ENCODE data around the gene ABHD8.
A peak's percentile ranks its signal among the peaks of the same experiment; 100 is the strongest.
"Not testable (repeated sequence)": the region's sequence is repeated elsewhere in the genome, so short reads cannot be mapped to it uniquely, and the experiment has no call there.

ABHD8 gene

DNA sequence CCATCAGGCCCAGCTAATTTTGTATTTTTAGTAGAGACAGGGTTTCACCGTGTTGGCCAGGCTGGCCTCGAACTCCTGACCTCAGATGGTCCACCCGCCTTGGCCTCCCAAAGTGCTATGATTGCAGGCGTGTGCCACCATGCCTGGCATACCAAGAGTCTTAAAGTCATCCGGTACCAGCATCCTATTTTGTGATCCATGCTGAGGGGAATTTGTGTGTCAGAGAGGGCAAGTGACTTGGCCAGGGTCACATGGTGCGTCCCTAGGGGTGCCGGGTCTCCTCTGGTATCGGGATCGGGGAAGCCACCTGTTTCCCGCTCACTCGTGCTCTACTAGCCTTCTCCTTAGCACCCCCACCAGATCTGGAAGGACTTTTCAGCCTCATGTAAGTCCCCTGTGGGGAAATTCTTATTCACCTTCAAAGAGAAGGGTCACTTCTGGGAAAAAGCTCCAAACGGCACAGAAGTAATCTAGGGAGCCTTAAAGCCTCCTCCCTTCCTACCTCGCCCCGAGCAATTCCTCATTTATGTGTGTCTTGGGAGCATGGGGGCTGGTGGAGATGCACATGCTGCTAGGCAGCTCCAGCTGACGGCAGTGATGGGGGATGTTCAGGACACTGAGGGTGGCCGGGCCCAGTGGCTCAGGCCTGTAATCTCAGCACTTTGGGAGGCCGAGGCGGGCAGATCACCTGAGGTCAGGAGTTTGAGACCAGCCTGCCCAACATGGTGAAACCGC lies 27.6 kb downstream of the ABHD8 start:
- H3K36me3 ChIP-seq (ENCODE audit: insufficient read depth, low read length): peaks cover 2% of the 10 kb centered on the region; the same call in 1 of the 2 replicates
- H3K4me1 ChIP-seq (ENCODE audit: control insufficient read depth, insufficient read depth, low read length, unreplicated experiment): no peaks in the 10 kb centered on the region

DNA sequence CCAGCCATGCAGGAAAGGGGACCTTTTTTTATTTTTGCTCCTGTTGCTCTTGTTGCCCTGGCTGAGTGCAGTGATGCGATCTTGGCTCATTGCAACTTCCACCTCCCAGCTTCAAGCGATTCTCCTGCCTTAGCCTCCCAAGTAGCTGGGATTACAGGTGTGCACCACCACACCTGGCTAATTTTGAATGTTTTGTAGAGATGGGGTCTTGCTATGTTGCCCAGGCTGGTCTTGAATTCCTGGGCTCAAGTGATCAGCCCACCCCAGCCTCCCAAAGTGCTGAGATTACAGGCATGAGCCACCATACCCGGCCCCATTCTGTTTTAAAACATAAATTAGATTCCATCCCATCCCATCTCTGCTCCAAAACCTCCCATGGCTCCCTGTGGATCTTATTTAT lies 28.3 kb downstream of the ABHD8 start:
- not testable (repeated sequence) for H3K27ac ChIP-seq (ENCODE audit: low read depth, low read length); H2AFZ ChIP-seq (ENCODE audit: low read length, unreplicated experiment); H3K4me3 ChIP-seq (ENCODE audit: low read depth, low read length); H3K36me3 ChIP-seq (ENCODE audit: insufficient read depth, low read length); H3K79me2 ChIP-seq (ENCODE audit: control insufficient read depth, insufficient read depth, low read length, unreplicated experiment); H3K4me1 ChIP-seq (ENCODE audit: control insufficient read depth, insufficient read depth, low read length, unreplicated experiment); H3K27me3 ChIP-seq (ENCODE audit: insufficient read depth, low read length)

More for the DNA sequence above, 27.6 kb downstream of the ABHD8 start:
- H3K4me3 ChIP-seq (ENCODE audit: low read depth, low read length): no peak overlapping the region
- H3K27me3 ChIP-seq (ENCODE audit: insufficient read depth, low read length): no peaks in the 10 kb centered on the region
- H3K27ac ChIP-seq (ENCODE audit: low read depth, low read length): no peak overlapping the region
- H2AFZ ChIP-seq (ENCODE audit: low read length, unreplicated experiment): no peak overlapping the region
- no peaks in the 10 kb centered on the region for H3K79me2 ChIP-seq (ENCODE audit: control insufficient read depth, insufficient read depth, low read length, unreplicated experiment)

DNA sequence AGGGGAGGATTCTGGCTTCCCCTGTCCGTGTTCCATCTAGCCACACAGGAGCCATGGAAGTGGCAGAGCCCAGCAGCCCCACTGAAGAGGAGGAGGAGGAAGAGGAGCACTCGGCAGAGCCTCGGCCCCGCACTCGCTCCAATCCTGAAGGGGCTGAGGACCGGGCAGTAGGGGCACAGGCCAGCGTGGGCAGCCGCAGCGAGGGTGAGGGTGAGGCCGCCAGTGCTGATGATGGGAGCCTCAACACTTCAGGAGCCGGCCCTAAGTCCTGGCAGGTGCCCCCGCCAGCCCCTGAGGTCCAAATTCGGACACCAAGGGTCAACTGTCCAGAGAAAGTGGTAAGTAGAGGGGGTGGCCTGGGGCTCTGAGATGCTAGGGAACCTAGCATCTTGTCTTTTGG lies 34.5 kb downstream of the ABHD8 start:
- peaks cover 13% of the 10 kb centered on the region for H3K79me2 ChIP-seq (ENCODE audit: control insufficient read depth, insufficient read depth, low read length, unreplicated experiment)
- H3K27ac ChIP-seq (ENCODE audit: low read depth, low read length): no peak overlapping the region
- no peak overlapping the region for H2AFZ ChIP-seq (ENCODE audit: low read length, unreplicated experiment)
- H3K4me3 ChIP-seq (ENCODE audit: low read depth, low read length): peak overlapping the region; percentile 96; the same call in 1 of the 2 replicates
- H3K36me3 ChIP-seq (ENCODE audit: insufficient read depth, low read length): no peaks in the 10 kb centered on the region
- no peaks in the 10 kb centered on the region for H3K27me3 ChIP-seq (ENCODE audit: insufficient read depth, low read length)
- H3K4me1 ChIP-seq (ENCODE audit: control insufficient read depth, insufficient read depth, low read length, unreplicated experiment): peaks cover 4% of the 10 kb centered on the region

DNA sequence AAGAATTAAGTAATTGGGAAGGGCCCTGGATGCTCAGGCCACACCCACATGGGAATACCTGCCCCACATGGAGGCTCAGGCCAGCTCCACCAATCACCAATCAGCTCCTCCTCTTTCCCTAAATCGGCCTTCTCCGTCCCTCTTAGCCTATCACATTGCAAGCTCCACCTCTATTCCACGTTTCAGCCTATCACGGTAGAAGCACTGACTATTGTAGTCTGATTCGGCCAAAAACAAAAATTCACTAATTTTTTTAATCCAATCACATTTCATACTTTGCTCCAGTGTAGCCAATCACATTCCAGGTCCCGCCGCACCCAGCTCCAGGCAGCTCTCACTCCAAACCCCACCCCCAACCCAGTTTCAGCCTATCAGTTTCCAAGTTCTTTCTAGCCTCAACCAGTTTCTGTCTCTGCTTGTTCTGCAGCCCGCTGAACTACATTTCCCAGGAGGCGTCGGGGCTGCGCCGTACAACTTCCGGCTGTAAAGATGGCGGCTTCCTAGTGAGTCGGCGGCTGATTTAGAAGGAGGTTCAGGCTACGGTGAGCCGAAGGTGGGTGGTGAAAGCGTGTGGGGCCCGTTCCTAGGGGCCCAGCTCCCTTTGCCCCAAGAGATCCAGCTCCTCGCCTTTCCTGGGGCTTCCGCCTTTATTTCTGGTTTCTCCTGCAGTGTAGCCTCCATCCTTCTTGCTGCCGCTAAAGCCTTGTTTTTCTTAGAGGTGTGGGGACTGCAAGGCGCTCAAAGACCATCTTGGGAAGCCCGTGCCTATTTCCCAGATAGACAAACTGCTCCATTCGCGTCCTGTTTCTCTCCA lies 36.0 kb downstream of the ABHD8 start, which contains the start of gene BABAM1:
BABAM1 (plus strand) TSS at position 469 of the 814 bp plus-strand sequence. CDS start 1,364 bp downstream, outside the sequence.
- H3K27ac ChIP-seq (ENCODE audit: low read depth, low read length): peak within 1 kb of the TSS; percentile 70
- peaks cover 13% of the 10 kb centered on the region for H3K79me2 ChIP-seq (ENCODE audit: control insufficient read depth, insufficient read depth, low read length, unreplicated experiment)
- H3K4me3 ChIP-seq (ENCODE audit: low read depth, low read length): peak within 1 kb of the TSS; percentile 96
- peak within 1 kb of the TSS; percentile 48 for H2AFZ ChIP-seq (ENCODE audit: low read length, unreplicated experiment)
- no peaks in the 10 kb centered on the region for H3K27me3 ChIP-seq (ENCODE audit: insufficient read depth, low read length)
- H3K4me1 ChIP-seq (ENCODE audit: control insufficient read depth, insufficient read depth, low read length, unreplicated experiment): peaks cover 4% of the 10 kb centered on the region
- no peaks in the 10 kb centered on the region for H3K36me3 ChIP-seq (ENCODE audit: insufficient read depth, low read length)

DNA sequence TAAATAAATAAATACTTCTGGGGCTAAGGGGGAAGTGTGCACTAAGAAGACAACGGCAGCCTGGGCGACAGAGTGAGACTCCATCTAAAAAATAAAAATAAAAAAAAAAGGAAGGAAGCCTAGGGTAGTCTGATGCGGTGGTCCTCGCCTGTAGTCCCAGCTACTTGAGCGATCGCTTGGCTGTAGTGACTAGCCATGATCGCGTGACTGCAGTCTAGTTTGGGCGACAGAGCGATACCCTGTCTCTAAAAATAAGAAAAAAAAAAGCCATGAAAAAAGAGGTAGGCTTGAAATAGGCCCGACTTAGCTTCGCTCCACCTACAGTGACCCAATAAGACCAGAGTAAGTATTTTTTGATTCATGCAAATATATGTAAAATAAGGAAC lies 36.6 kb downstream of the ABHD8 start:
- H3K4me3 ChIP-seq (ENCODE audit: low read depth, low read length): no peak overlapping the region

DNA sequence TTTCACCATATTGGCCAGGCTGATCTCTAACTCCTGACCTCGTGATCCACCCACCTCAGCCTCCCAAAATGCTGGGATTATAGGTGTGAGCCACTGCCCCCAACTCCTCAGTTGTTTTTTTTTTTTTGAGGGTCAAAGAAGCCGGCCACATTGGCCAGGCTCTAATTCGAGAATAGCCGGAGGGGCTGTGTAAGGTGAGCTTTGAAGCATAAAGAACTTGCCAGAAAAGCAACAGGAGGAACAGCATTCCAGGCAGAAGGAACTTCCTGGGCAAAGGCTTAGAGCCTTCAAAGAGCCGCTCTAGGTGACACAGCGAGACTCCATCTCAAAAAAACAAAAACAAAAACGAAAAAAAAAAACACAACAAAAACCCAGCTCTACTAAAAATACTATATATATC lies 37.2 kb downstream of the ABHD8 start:
- no peaks in the 10 kb centered on the region for H3K36me3 ChIP-seq (ENCODE audit: insufficient read depth, low read length)
- no peaks in the 10 kb centered on the region for H3K27me3 ChIP-seq (ENCODE audit: insufficient read depth, low read length)
- peaks cover 13% of the 10 kb centered on the region for H3K79me2 ChIP-seq (ENCODE audit: control insufficient read depth, insufficient read depth, low read length, unreplicated experiment)
- no peak overlapping the region for H2AFZ ChIP-seq (ENCODE audit: low read length, unreplicated experiment)
- H3K4me1 ChIP-seq (ENCODE audit: control insufficient read depth, insufficient read depth, low read length, unreplicated experiment): peaks cover 4% of the 10 kb centered on the region
- H3K27ac ChIP-seq (ENCODE audit: low read depth, low read length): no peak overlapping the region
- no peak overlapping the region for H3K4me3 ChIP-seq (ENCODE audit: low read depth, low read length)

More for the DNA sequence above, 36.6 kb downstream of the ABHD8 start:
- Histone ChIP-seq H3K27me3 (ENCODE audit: insufficient read depth, low read length) (no peaks in the 10 kb centered on the region), H2AFZ (ENCODE audit: low read length, unreplicated experiment) (peak overlapping the region; percentile 12), H3K27ac (ENCODE audit: low read depth, low read length) (no peak overlapping the region), H3K4me1 (ENCODE audit: control insufficient read depth, insufficient read depth, low read length, unreplicated experiment) (peaks cover 4% of the 10 kb centered on the region), H3K36me3 (ENCODE audit: insufficient read depth, low read length) (no peaks in the 10 kb centered on the region), H3K79me2 (ENCODE audit: control insufficient read depth, insufficient read depth, low read length, unreplicated experiment) (peaks cover 13% of the 10 kb centered on the region)

DNA sequence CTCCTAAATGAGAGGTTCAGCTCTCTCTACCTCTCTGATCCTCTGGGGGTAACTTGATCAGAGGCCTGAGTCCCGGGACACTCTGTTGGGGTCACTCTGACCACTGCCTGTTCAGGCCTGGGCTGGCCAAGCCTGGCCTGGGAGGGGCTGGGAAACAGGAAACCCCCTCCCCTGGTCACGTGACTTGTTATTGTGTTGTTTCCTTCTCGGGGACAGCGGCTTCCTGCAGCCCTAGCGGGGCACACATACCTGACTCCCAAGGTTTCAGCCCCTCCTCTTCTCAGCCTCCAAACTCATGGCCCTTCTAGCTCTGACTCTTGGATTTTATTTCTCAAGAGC lies 38.6 kb downstream of the ABHD8 start, which contains the start of gene USHBP1:
USHBP1 (minus strand) TSS at position 105 of the 339 bp plus-strand sequence. CDS start 446 bp downstream, outside the sequence.
- Histone ChIP-seq H3K36me3 (ENCODE audit: insufficient read depth, low read length) (no peaks in the 10 kb centered on the region), H2AFZ (ENCODE audit: low read length, unreplicated experiment) (no peak within 1 kb of the TSS), H3K27me3 (ENCODE audit: insufficient read depth, low read length) (no peaks in the 10 kb centered on the region), H3K4me1 (ENCODE audit: control insufficient read depth, insufficient read depth, low read length, unreplicated experiment) (peaks cover 4% of the 10 kb centered on the region), H3K4me3 (ENCODE audit: low read depth, low read length) (no peak within 1 kb of the TSS), H3K79me2 (ENCODE audit: control insufficient read depth, insufficient read depth, low read length, unreplicated experiment) (peaks cover 13% of the 10 kb centered on the region), H3K27ac (ENCODE audit: low read depth, low read length) (no peak within 1 kb of the TSS)

DNA sequence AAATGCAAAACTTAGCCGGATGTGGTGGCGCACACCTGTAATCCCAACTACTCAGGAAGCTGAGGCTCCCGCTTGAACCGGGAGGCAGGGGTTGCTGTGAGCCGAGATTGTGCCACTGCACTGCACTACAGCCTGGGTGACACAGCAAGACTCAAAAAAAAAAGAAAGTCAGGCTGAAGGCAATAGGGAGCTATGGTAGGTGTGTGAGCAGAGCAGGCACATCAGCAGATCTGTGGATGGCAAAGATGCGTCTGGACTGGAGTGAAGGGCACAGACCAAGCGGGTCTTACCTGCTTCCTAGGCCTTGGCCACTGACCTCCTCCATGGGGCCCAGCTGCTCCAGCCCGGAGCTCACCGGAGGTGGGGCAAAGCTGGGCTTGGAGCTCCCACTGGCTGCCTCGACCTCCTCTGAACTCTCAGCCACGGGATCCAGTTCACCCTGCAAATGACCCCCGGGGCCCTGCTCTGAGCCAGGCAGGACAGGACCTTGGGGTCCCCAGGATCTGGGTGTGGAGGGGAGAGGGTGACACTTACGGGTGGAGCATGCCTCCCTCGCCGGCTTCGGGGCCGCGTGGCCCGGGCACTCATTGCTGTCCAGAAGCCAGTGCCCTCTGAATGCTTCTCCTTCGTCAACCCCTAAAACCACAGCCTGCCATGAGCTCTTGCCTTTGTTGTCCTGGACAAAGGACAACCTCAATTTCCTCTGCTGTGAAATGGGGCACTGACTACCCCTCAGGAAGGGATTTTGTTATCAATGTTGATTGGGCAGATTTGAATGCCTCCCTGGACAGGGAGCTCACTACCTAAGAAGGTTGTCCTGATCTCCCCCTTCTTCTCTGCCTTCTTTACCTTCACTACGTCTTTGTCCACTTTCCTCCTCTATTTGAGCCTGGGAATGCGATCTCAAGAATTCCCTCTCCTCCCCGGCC lies 39.2 kb downstream of the ABHD8 start:
- H3K27ac ChIP-seq (ENCODE audit: low read depth, low read length): no peak overlapping the region
- H3K36me3 ChIP-seq (ENCODE audit: insufficient read depth, low read length): no peaks in the 10 kb centered on the region
- H3K79me2 ChIP-seq (ENCODE audit: control insufficient read depth, insufficient read depth, low read length, unreplicated experiment): peaks cover 12% of the 10 kb centered on the region
- H3K4me3 ChIP-seq (ENCODE audit: low read depth, low read length): no peak overlapping the region
- H3K4me1 ChIP-seq (ENCODE audit: control insufficient read depth, insufficient read depth, low read length, unreplicated experiment): peaks cover 4% of the 10 kb centered on the region
- H2AFZ ChIP-seq (ENCODE audit: low read length, unreplicated experiment): no peak overlapping the region
- H3K27me3 ChIP-seq (ENCODE audit: insufficient read depth, low read length): no peaks in the 10 kb centered on the region

DNA sequence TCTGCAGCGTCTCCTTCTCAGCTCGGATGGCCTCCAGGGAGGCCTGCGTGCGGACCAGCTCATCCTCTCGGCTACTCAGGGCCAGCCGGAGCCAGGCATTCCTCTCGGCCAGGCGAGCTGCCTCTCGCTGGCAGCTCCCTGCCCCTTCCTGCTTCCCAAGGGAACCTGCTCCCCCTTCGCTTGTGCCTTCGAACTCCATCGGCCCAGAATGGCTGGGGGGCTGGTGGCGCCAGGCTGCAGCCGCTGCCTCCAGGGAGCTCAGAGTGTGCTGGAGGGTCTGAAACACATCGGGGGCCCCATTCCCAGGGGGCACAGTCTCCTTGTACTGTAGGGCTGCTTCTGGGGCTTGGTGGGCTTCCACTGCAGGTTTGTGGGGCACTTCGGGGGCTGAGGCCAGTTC lies 40.7 kb downstream of the ABHD8 start:
- no peak overlapping the region for H3K4me3 ChIP-seq (ENCODE audit: low read depth, low read length)
- H3K27ac ChIP-seq (ENCODE audit: low read depth, low read length): no peak overlapping the region
- no peak overlapping the region for H2AFZ ChIP-seq (ENCODE audit: low read length, unreplicated experiment)

DNA sequence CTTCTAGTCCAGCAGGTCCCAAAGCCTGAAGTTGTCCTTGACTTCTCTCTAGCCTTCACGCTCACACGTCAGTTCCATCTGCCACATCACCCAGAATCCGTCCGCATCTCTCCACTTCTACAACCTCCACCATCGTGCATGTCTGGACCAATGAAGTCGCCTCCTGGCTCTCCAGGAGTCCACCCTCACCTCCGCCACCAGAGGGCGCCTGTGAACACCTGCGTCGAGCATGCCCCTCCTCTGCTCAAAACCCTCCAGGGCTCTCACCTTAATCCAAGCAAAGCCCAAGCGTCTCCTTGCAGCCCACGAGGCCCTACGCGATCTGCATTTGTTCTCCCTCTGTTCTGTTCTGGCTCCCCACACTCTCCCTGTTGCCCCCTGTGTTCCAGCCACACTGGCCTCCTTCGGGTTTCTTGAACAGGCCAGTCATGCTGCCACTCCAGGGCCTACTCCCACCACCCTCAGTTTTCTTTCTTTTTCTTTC lies 42.3 kb downstream of the ABHD8 start:
- no peaks in the 10 kb centered on the region for H3K36me3 ChIP-seq (ENCODE audit: insufficient read depth, low read length)
- H3K27me3 ChIP-seq (ENCODE audit: insufficient read depth, low read length): no peaks in the 10 kb centered on the region
- H3K79me2 ChIP-seq (ENCODE audit: control insufficient read depth, insufficient read depth, low read length, unreplicated experiment): no peaks in the 10 kb centered on the region
- H3K4me1 ChIP-seq (ENCODE audit: control insufficient read depth, insufficient read depth, low read length, unreplicated experiment): no peaks in the 10 kb centered on the region
- no peak overlapping the region for H3K4me3 ChIP-seq (ENCODE audit: low read depth, low read length)
- H2AFZ ChIP-seq (ENCODE audit: low read length, unreplicated experiment): no peak overlapping the region
- H3K27ac ChIP-seq (ENCODE audit: low read depth, low read length): no peak overlapping the region

More for the DNA sequence above, 40.7 kb downstream of the ABHD8 start:
- Histone ChIP-seq H3K36me3 (ENCODE audit: insufficient read depth, low read length) (no peaks in the 10 kb centered on the region), H3K27me3 (ENCODE audit: insufficient read depth, low read length) (no peaks in the 10 kb centered on the region), H3K4me1 (ENCODE audit: control insufficient read depth, insufficient read depth, low read length, unreplicated experiment) (no peaks in the 10 kb centered on the region), H3K79me2 (ENCODE audit: control insufficient read depth, insufficient read depth, low read length, unreplicated experiment) (peaks cover 2% of the 10 kb centered on the region)

Measured in ACC112 (cell line).